Mononuclear cell (primary cell): ENCODE measurements around the gene SYCP3. TPM values are rescaled to one million over a fixed set of nuclear protein-coding genes. Genes with fewer than 3 reads are reported as not detected.
"Not testable (repeated sequence)": the region's sequence is repeated elsewhere in the genome, so short reads cannot be mapped to it uniquely, and the experiment has no call there.

ENCODE experiments used
- H3K27me3 ChIP-seq: 2 replicates; pipeline ENCODE4 v1.6.0; 2011; ENCODE audit warnings: low read length, control low read depth; ENCODE audit not compliant: insufficient read depth
- H3K4me1 ChIP-seq: 2 replicates; pipeline ENCODE4 v1.5.1; 2011; ENCODE audit warnings: mild to moderate bottlenecking, low read length, control low read depth; ENCODE audit not compliant: insufficient read depth
- H3K4me3 ChIP-seq: 2 replicates; pipeline ENCODE4 v1.5.1; 2011; ENCODE audit warnings: mild to moderate bottlenecking, low read length, moderate library complexity
- H3K9me3 ChIP-seq: 2 replicates; pipeline ENCODE4 v1.5.1; 2011; ENCODE audit warnings: low read depth, mild to moderate bottlenecking, control low read depth, low read length
- total RNA-seq: library from RNA; depleted of rRNA; stranded (reverse); fragments of >200 nt; gene quantifications from one replicate; pipeline ENCODE4 v1.2.3, GENCODE V29; 2012

Gene SYCP3
- total RNA-seq, 1 donor: 0.21 TPM

DNA sequence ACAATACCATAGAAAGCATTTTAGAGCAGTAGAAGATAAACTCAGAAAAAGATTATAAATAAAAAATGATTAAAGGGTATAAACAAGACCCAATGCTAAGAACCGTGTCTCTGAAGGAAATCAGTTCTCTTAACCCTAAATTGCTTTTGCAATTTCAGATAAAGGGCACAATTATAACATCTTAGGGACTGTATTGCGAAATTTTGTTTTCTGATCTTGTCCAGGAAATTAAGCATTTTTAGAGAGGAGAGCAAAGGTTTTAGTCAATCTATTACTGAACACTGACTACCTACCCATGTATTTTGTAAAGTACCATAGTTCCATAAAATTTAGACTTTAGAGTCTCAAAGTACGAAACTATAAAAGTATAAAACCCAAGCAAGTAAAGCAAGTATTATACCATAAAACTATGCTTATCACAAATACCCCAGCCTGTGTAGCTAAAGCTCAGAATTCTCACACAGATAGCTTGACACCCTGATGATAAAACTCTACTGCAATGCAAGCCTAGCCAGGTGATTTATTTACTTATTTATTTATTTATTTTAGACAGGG, 48.6 kb downstream of the SYCP3 start:
- Histone ChIP-seq H3K27me3 (no peaks in the 10 kb centered on the region), H3K4me3 (no peak overlapping the region), H3K4me1 (no peaks in the 10 kb centered on the region), H3K9me3 (no peaks in the 10 kb centered on the region)

DNA sequence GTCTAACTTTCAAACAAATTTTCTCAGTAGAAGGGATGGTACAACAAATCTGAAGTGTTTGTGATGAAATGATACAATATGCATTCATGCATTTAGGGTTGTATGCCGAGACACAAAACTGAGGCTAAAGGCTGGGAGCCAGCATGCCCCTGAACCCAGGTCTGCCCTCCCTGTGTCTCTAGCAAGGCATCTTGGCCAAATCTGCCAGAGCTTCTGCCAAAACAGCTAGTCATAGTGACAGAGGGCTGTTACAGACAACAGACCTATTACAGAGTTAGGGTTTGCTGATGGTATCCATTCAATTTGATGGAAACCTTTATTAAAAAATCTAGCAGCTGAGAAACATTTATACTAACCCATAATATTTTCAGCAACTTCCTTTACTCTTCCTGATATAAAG, 53.1 kb downstream of the SYCP3 start:
- Histone ChIP-seq H3K4me1 (no peaks in the 10 kb centered on the region), H3K9me3 (no peaks in the 10 kb centered on the region), H3K4me3 (no peak overlapping the region), H3K27me3 (no peaks in the 10 kb centered on the region)

DNA sequence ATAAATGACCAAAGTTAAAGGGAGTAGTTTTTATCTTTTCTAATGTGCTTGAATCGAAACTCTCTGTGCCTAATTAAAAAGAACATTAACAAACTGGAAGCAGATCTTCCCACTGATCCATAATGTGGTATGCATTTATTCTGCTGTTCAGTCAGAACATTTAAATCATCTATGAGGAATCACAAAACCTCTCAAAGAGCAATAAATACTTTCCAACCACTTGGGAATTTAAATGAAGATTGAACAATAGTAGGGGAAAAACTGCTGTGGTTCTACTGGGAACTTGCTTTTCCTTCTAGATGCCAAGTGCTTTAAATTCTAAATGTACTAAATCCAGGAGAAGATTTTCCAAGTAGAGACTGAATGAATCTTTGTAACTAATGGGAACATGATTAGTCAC, 54.2 kb downstream of the SYCP3 start:
- H3K27me3 ChIP-seq: no peaks in the 10 kb centered on the region
- no peaks in the 10 kb centered on the region for H3K9me3 ChIP-seq
- H3K4me3 ChIP-seq: no peak overlapping the region
- H3K4me1 ChIP-seq: no peaks in the 10 kb centered on the region

DNA sequence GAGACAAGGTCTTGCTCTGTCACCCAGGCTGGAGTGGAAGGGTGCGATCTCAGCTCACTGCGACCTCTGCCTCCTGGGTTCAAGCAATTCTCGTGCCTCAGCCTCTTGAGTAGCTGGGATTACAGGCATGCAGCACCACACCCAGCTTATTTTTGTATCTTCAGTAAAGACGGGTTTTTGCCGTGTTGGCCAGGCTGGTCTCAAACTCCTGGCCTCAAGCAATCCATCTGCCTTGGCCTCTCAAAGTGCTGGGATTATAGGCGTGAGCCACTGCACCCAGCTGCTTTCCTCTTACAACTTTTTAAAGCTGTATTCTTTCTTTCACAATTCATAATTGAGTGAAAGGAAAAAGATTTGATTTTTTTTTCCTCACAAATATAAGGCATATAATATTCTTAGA, 57.6 kb downstream of the SYCP3 start:
- H3K4me1 ChIP-seq, H3K9me3 ChIP-seq, H3K4me3 ChIP-seq, H3K27me3 ChIP-seq: not testable (repeated sequence)

DNA sequence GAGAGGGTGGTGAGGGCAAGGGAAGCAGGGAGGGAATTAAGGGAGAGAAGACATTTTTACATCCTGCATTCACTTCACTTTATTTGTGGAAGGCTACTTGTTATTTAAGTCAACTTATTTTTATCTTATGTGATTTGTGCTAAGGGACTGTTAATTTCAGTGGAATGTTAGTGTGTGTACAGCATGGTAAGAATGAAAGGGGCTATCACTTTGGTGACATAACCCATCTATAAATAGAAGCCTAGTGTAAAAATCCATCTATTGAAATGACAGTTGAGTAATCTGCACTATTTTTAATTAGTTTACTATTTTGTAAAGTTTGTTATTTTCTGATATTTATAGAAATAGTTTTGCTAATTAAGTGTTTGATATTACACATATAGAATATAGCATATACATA, 58.6 kb downstream of the SYCP3 start:
- Histone ChIP-seq H3K9me3 (no peaks in the 10 kb centered on the region), H3K27me3 (no peaks in the 10 kb centered on the region), H3K4me3 (no peak overlapping the region), H3K4me1 (no peaks in the 10 kb centered on the region)

DNA sequence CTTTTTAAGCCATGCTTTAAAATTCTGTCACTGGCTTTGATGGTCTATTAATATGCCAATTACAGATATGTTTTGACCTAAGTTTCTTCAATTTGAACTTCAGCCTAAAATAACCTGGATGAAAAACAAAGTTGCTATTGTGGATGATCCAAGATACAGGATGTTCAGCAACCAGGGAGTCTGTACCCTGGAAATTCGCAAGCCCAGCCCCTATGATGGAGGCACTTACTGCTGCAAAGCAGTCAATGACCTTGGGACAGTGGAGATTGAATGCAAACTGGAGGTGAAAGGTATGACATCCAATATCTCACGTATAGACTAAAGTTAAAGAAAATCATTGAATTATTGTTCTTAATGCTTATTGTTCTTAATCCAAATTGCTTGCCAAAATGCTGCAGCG, 59.0 kb downstream of the SYCP3 start:
- H3K4me3 ChIP-seq: no peak overlapping the region
- H3K4me1 ChIP-seq: no peaks in the 10 kb centered on the region
- H3K27me3 ChIP-seq: no peaks in the 10 kb centered on the region
- no peaks in the 10 kb centered on the region for H3K9me3 ChIP-seq

Other genes starting within 250 kb of the SYCP3 start
- not detected for gene MYBPC1, start 144.5 kb downstream of the SYCP3 start, total RNA-seq
- 33.9 TPM for gene CHPT1, start 41.8 kb downstream of the SYCP3 start, total RNA-seq
- 81.4 TPM for gene GNPTAB, start 91.5 kb upstream of the SYCP3 start, total RNA-seq
- gene DRAM1, start 138.1 kb upstream of the SYCP3 start, total RNA-seq: 23.6 TPM